Measurements from ENCODE around the gene SCRT2.

SCRT2 gene

DNA sequence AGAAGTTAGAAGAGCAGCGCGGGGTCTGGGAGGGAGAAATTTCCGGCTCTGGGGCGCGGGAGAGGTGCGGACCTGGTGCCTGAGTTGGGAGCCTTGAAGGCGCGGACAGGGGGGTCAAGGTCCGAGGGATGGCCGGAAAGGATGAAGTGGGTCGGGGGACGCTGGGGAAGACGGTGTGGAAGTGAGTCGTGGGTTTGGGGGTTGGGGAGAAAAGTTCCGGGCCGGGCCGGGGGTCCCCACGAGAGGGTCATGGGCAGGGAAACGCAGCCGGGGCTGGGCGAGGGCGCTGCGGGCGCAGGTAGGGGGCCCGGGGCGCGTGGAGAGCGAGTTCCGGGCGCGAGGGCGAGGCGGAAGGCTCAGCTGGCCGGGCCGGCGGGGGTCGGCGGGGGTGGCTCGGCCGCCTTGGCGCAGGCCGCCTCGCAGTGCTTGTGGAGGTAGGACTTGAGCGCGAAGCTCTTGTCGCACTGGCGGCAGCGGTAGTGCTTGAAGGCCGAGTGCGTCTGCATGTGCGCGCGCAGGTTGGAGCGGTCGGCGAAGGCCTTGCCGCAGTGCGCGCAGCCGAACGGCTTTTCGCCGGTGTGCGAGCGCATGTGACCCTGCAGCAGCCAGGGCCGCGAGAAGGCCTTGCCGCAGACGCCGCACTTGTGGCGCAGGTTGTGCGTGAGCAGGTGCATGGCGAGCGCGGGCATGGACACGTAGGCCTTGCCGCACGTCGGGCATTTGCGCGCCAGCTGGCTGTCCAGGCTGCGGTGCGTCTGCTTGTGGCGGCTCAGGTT, 12.1 kb downstream of the SCRT2 start:
- H3K4me3 ChIP-seq (ENCODE audit: low read length) = no peak overlapping the region
- peak; percentile 57 for DNase-seq (ENCODE audit: low read depth)
- TF ChIP-seq, protein P1, sequence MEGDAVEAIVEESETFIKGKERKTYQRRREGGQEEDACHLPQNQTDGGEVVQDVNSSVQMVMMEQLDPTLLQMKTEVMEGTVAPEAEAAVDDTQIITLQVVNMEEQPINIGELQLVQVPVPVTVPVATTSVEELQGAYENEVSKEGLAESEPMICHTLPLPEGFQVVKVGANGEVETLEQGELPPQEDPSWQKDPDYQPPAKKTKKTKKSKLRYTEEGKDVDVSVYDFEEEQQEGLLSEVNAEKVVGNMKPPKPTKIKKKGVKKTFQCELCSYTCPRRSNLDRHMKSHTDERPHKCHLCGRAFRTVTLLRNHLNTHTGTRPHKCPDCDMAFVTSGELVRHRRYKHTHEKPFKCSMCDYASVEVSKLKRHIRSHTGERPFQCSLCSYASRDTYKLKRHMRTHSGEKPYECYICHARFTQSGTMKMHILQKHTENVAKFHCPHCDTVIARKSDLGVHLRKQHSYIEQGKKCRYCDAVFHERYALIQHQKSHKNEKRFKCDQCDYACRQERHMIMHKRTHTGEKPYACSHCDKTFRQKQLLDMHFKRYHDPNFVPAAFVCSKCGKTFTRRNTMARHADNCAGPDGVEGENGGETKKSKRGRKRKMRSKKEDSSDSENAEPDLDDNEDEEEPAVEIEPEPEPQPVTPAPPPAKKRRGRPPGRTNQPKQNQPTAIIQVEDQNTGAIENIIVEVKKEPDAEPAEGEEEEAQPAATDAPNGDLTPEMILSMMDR (IDR thresholded peaks at IDR 0.05; ENCODE audit: insufficient read depth, low read depth, low read length, missing control alignments) = no peak

DNA sequence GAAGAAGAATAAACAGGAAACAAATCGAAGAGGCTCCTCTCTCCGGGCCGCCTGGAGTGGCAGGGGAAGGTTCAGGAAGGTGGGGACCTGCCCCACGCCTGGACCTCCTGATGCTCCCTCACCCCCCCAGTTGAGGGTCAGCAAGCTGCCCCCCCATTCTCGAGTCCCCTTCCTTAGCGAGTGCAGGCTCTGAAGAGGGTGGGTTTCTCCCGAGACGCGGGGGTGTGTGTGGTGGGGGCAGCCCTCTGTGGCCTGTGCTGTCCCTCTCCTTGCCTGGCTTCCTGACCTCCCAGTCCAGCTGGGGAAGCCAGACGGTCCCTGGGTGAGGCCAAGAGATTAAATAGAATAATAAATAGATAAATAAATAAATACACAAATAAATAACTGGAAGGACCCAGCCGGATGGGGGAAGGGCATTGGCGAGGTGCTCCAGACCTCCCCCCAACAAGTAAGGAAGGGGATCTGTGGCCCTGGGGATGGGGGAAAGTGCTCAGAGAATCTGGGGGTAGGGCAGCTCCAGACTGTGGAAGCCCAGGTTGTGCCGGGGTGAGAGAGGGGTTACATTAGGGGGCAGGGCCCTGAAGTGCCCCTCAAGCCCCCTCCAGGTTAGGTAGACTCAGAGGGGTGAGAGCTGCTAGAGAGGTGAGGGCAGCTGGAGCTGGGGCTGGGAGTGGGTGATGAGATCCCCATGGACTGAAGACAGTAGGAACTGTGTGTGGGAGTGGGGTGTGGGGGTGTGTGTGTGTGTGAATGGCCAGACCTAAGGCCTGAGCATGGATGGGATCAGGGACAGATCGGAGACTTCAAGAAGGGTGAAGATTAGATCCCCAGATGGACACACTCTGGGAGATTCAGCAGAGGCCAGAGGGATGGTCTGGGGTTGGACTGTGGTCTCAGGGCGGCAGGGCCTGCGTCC, 13.1 kb downstream of the SCRT2 start:
- no peak for DNase-seq (ENCODE audit: low read depth)
- peak overlapping the region; percentile 8 for H3K4me3 ChIP-seq (ENCODE audit: low read length)
- TF ChIP-seq, protein P1 (IDR thresholded peaks at IDR 0.05; ENCODE audit: insufficient read depth, low read depth, low read length, missing control alignments) = no peak

DNA sequence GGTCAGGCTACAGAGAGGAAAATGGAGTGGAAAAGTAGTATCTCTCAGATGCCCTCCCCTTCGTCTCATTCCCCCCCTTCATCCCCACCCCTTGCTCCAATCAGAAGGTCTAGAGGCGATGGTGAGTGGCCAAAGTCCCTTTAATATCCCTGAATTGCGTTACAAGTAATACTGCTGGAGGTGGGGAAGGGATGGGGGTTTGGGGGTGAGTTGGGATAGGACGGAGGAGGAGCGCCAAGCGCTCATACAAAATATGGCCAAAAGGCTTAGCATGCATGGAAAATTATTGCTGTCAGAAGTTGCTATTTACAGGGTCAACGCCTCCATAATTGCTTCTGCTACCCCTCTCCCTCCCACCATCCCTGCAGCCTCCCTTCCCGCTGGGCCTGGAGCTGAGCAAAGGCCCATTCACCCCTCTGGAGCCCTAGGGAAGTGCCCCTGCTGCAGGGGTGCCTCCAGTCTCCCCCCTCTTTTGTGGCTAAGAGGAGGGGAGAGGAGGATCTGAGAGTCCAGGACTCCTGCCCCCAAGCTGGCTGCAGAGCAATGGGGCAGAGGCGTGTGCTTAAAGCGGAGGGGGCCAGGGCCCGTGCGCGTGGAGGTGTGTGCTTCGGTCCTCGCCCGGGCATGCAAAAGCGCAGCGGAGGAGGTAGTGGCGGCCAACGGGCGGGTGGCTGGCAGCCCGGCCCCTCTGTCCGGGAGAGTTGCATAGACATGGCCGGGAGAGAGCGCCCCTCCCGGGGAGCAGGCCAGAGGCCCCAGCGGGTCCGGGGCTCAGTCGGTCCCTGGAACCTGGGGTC, 13.9 kb downstream of the SCRT2 start:
- peak; percentile 64 for DNase-seq (ENCODE audit: low read depth)
- TF ChIP-seq, protein P1 (IDR thresholded peaks at IDR 0.05; ENCODE audit: insufficient read depth, low read depth, low read length, missing control alignments) = no peak
- peak overlapping the region; percentile 8 for H3K4me3 ChIP-seq (ENCODE audit: low read length)

DNA sequence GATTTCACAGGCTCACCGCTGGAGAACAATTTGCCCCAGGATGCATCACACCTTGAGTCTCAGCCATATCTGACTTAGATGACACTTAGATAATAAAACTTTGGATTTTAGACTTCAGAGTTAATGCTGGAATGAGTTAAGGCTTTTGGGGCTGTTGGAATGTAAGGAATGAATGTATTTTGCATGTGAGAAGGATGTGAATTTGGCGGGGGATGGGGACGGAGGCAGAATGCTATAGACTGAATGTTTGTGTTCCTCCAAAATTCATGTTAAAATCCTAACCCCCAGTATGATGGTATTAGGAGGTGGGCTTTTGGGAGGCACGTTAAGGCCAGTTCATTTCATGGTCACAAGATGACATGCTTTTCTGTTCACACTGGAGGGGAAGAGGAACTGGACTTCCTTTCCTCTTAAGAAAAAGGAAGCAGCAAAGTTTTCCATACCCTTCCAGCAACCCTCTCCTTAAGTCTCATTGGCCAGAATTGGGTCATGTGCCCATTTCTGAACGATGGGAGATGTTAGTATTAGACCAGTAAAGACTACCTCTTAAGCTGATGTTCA, 16.8 kb downstream of the SCRT2 start:
- H3K4me3 ChIP-seq (ENCODE audit: low read length) = no peak overlapping the region
- DNase-seq (ENCODE audit: low read depth) = no peak
- TF ChIP-seq, protein P1 (IDR thresholded peaks at IDR 0.05; ENCODE audit: insufficient read depth, low read depth, low read length, missing control alignments) = no peak

DNA sequence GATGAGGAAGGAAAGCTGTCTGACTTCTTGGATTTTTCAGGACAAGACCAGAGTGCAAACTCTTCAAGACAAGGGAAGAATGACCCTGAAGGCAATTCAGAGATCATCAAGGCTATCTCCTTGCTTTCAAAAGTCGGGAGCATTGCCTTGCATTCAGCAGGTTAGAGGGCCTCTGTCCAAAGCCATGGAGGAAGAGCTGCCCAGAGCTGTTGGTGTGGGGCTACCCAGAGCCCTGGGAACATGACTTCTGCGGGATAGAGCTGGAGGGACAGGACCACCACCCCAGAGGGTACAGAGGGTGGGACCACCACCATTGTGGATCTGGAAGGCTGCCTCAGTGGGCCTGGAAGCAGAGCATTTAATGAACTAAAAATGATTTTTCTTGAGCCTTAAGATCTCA, 17.4 kb downstream of the SCRT2 start:
- TF ChIP-seq, protein P1 (IDR thresholded peaks at IDR 0.05; ENCODE audit: insufficient read depth, low read depth, low read length, missing control alignments) = no peak

More for the DNA sequence above, 17.4 kb downstream of the SCRT2 start:
- no peak overlapping the region for H3K4me3 ChIP-seq (ENCODE audit: low read length)
- DNase-seq (ENCODE audit: low read depth) = no peak
